Right atrium auricular region (tissue), 2 donors: Measurements from ENCODE around the gene SIGLEC9. TPM values are rescaled to one million over a fixed set of nuclear protein-coding genes. Genes with fewer than 3 reads are reported as not detected.
A peak's percentile ranks its signal among the peaks of the same experiment; 100 is the strongest.

Source experiments
- DNase-seq: peaks from one replicate; pipeline ENCODE4 v3.0.0-alpha.2; 2019; ENCODE audit warnings: low spot score
- H3K27ac ChIP-seq, 2 donors: fragments of 200-600 bp; sonication (generic); 1 replicate in 1 of 2; 2 replicates in 1 of 2; pipeline ENCODE4 v1.5.1; 2016 to 2019
- H3K27me3 ChIP-seq, 2 donors: fragments of 200-600 bp; sonication (generic); one replicate each; pipeline versions ENCODE4 v1.5.1 to v1.6.0; 2017 to 2019
- H3K36me3 ChIP-seq: fragments of 200-600 bp; sonication (generic); one replicate; pipeline ENCODE4 v1.5.1; 2016
- H3K4me1 ChIP-seq, 2 donors: fragments of 200-600 bp; sonication (generic); one replicate each; pipeline versions ENCODE4 v1.5.1 to v1.6.0; 2017 to 2019
- H3K4me3 ChIP-seq, 2 donors: fragments of 200-600 bp; sonication (generic); 1 replicate in 1 of 2; 2 replicates in 1 of 2; pipeline ENCODE4 v1.5.1; 2017 to 2019; ENCODE audit warnings: mild to moderate bottlenecking in 1 of 2, moderate library complexity in 1 of 2
- H3K9me3 ChIP-seq, 2 donors: fragments of 200-600 bp; sonication (generic); one replicate each; pipeline ENCODE4 v1.5.1; 2019
- CTCF ChIP-seq, 2 donors: fragments of 200-600 bp; sonication (generic); IDR thresholded peaks; one replicate each; pipeline ENCODE4 v1.5.1; 2019; ENCODE audit warnings: antibody characterized with exemption in 2 of 2
- total RNA-seq, 2 donors: library from RNA; depleted of rRNA; stranded (reverse); fragments of >200 nt; gene quantifications; one replicate each; pipeline ENCODE4 v1.1.0, GENCODE V29; 2016

SIGLEC9 gene
- 1 to 10 TPM; 1.5 to 7.4 TPM for total RNA-seq

- no peak for DNase-seq
- Histone ChIP-seq H3K36me3 (no peaks in the 10 kb centered on the region), H3K4me1 (no peaks in the 10 kb centered on the region), H3K9me3 (no peaks in the 10 kb centered on the region), H3K27me3 (no peaks in the 10 kb centered on the region), H3K4me3 (peak within 1 kb of the TSS; percentile 14 to 21), H3K27ac (peak within 1 kb of the TSS; percentile 48 to 60)
- TF ChIP-seq CTCF (IDR thresholded peaks at IDR 0.05): no peak
Measured at GRCh38 chr19:51124729-51125128, at the start of gene SIGLEC9. SIGLEC9 (plus strand) TSS chr19:51124906; CDS start chr19:51124975, 69 bp downstream.

DNA sequence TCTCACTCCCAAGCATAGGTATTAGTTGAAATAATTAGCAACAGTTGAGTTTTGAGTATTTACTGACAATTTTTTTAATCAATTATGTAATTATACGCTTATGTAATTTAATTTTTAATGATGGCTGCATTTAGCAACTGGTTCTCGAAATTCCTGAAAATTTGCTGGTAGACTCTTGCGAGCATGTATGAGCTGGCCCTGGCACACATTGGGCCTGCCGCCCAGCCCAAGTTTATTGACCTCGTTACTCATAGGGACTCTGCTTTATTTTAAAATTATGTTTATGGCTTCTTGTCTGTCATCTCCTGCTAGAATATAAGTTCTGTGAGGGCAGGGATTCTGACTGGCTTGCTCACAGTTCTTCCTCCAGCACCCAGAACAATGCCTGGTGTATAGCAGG lies 48.7 kb upstream of the SIGLEC9 start:
- H3K9me3 ChIP-seq: peaks cover 0 to 17% of the 10 kb centered on the region in 2 donors
- H3K27me3 ChIP-seq: no peaks in the 10 kb centered on the region
- H3K27ac ChIP-seq: no peak overlapping the region
- H3K36me3 ChIP-seq: no peaks in the 10 kb centered on the region
- H3K4me1 ChIP-seq: peaks cover 0 to 6% of the 10 kb centered on the region in 2 donors
- H3K4me3 ChIP-seq: no peak overlapping the region
- no peak for TF ChIP-seq CTCF (IDR thresholded peaks at IDR 0.05)
- no peak for DNase-seq

DNA sequence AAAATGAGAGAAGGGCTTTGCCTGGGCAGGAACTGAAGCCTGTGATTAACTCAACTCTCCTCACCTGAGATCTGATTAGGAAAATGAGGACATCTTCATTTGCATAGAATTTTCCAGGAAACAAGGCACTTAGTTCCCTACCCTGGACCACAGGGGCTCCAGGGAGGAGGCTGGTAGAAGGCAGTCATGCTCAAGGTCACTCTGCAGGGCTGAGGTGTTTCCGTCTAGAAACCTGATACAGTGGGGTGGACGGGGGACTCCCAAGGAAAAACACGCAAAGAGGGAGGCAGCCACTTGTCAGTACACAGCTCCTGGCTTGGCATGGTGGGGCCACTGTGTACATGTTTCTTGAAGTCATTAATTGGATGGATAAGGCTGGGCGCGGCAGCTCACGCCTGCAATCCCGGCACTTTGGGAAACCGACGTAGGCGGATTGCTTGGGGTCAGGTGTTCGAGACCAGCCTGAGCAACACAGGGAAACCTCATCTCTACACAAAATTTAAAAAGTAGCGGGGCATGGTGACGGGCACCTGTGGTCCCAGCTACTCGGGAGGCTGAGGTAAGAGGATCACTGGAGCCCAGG lies 48.0 kb upstream of the SIGLEC9 start:
- no peak overlapping the region for H3K27ac ChIP-seq
- peaks cover 0 to 6% of the 10 kb centered on the region in 2 donors for H3K4me1 ChIP-seq
- peaks cover 0 to 17% of the 10 kb centered on the region in 2 donors for H3K9me3 ChIP-seq
- H3K36me3 ChIP-seq: no peaks in the 10 kb centered on the region
- no peak for DNase-seq
- H3K4me3 ChIP-seq: no peak overlapping the region
- no peaks in the 10 kb centered on the region for H3K27me3 ChIP-seq
- TF ChIP-seq CTCF (IDR thresholded peaks at IDR 0.05): no peak

DNA sequence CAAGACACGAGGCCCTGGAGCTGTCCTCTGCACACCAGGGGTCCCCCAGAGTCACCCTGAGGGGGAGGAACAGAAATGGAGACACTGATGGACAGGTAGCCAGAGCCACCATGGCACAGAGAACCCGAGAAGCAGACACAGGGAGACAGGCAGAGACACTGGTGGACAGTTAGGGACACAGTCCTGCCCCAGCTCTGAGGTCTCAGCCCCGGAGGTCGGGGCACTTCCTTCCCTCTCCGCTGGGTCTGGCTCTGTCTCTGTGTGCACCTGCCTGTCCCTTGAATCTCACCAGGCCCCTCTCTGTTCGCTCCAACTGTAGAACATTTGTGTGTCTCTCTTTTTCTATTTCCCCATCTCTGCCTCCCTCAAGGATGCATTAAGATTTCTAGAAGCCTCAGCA lies 46.6 kb upstream of the SIGLEC9 start:
- Histone ChIP-seq H3K4me3 (no peak overlapping the region), H3K9me3 (peaks cover 0 to 14% of the 10 kb centered on the region in 2 donors), H3K27ac (no peak overlapping the region), H3K4me1 (peaks cover 0 to 6% of the 10 kb centered on the region in 2 donors), H3K36me3 (no peaks in the 10 kb centered on the region), H3K27me3 (no peaks in the 10 kb centered on the region)
- no peak for TF ChIP-seq CTCF (IDR thresholded peaks at IDR 0.05)
- DNase-seq: no peak

DNA sequence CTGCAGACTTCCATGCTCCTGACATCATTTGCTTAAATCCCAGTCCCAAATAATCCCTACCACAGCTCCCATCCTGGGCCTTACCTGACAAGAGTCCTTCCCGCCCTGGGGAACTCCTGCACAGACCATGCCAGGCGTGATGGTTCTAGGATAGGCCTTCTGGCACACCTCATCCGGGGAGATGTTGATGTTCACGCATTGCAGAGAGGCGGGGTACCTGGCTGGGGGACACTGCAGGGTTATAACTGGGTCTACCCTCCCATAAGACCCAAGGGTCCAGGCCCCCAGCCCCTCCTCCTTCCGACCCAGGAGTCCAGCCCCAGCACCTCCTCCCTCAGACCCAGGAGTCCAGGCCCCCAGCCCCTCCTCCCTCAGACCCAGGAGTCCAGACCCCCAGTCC lies 46.0 kb upstream of the SIGLEC9 start:
- Histone ChIP-seq H3K9me3 (peaks cover 0 to 8% of the 10 kb centered on the region in 2 donors), H3K36me3 (no peaks in the 10 kb centered on the region), H3K4me1 (peaks cover 0 to 6% of the 10 kb centered on the region in 2 donors), H3K4me3 (no peak overlapping the region), H3K27ac (no peak overlapping the region), H3K27me3 (no peaks in the 10 kb centered on the region)
- DNase-seq: no peak
- no peak for TF ChIP-seq CTCF (IDR thresholded peaks at IDR 0.05)
